A549 (cell line): ENCODE measurements around the gene FAM83G. TPM values are rescaled to one million over a fixed set of nuclear protein-coding genes. Genes with fewer than 3 reads are reported as not detected.
A peak's percentile ranks its signal among the peaks of the same experiment; 100 is the strongest.
"Not testable (repeated sequence)": the region's sequence is repeated elsewhere in the genome, so short reads cannot be mapped to it uniquely, and the experiment has no call there.

Source experiments
- ATAC-seq, 2 experiments: fragments of 200-7000 bp in 1 of 2; fragments of >200 bp in 1 of 2; cut with Nextera tagmentation in 1 of 2; cut with Tn5 transposase in 1 of 2; 3 replicates each; pipeline versions ENCODE4 v1.8.0 to v1.9.1; 2018 to 2020; ENCODE audit warnings: mild to moderate bottlenecking in 1 of 2, moderate library complexity in 1 of 2
- CTCF ChIA-PET: fragments of 300-600 bp; sonication (Branson Sonifier 250); formaldehyde crosslinking; extraction: SDS; loops from one replicate; lab custom pipeline; 2021; ENCODE audit warnings: antibody characterized with exemption, inconsistent platforms; lab: Yijun Ruan, JAX
- POLR2A ChIA-PET: fragments of 350-600 bp; formaldehyde crosslinking; extraction: SDS; loops from one replicate; lab custom pipeline; 2021; ENCODE audit warnings: antibody characterized with exemption, inconsistent platforms; lab: Yijun Ruan, JAX
- DNase-seq, 2 experiments: peaks; one replicate each; pipeline versions ENCODE4 v3.0.0 to v3.0.0-alpha.2; 2011 to 2016; ENCODE audit warnings: low read depth in 1 of 2, low spot score in 1 of 2
- FAIRE-seq: peaks from 2 replicates; lab custom pipeline; 2011; peaks lifted over from hg19 to GRCh38; lab: Jason Lieb, UNC
- H3K27ac ChIP-seq, 2 experiments: fragments of >200 bp; sonication (Bioruptor Twin); formaldehyde crosslinking; 3 replicates each; pipeline ENCODE4 v1.5.1; 2016 to 2017
- H3K4me1 ChIP-seq: fragments of >200 bp; sonication (Bioruptor Twin); formaldehyde crosslinking; 3 replicates; pipeline ENCODE4 v1.6.1; 2016
- H3K4me2 ChIP-seq: fragments of >200 bp; sonication (Bioruptor Twin); formaldehyde crosslinking; 3 replicates; pipeline ENCODE4 v1.6.1; 2016
- H3K4me3 ChIP-seq: fragments of >200 bp; sonication (Bioruptor Twin); formaldehyde crosslinking; 3 replicates; pipeline ENCODE4 v1.5.1; 2016
- H3K9me3 ChIP-seq: fragments of >200 bp; sonication (Bioruptor Twin); formaldehyde crosslinking; 3 replicates; pipeline ENCODE4 v1.6.1; 2016
- WGBS: methylation state at CpG from one replicate; pipeline ENCODE4 v1.1.6; 2017; ENCODE audit errors: missing lambda C conversion rate; 5-methylcytosine and 5-hydroxymethylcytosine counted together
- polyA plus RNA-seq, 4 experiments: library from polyadenylated mRNA; depleted of rRNA in 3 of 4; stranded (reverse); fragments of >200 nt; fragmentation: RNase III in 1 of 4; extraction: RNeasy Plus Mini Kit Qiagen cat#74134 plus additional on column Dnase treatment in 1 of 4; gene quantifications; 2 replicates in 3 of 4; 3 replicates in 1 of 4; pipeline ENCODE4 v1.2.3, GENCODE V29; 2011 to 2017

The FAM83G gene
- polyA plus RNA-seq, 2 of the 4 experiments (the other 2 are of a cell fraction), result 11.0 to 22.0 TPM

DNA sequence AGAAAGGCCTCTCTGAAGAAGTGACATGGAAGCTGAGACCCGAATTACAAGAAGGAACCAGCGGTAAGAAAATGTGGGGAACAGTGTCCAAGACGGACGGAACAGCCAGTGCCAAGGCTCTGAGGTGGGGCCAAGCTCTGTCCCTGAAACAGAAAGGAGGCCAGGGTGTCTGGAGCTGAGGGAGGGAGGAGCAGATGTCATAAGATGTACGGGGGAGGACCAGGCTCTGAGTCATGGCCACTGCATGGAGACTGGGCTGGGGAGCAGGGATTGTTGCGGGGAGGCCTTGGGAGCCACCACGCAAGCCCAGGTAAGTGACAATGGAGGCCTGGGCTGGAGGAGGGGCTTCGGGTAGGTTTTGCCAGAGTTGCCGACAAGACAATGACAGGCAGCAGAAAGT is 40.1 kb upstream of the FAM83G start:
- FAIRE-seq, H3K4me3 ChIP-seq, H3K27ac ChIP-seq, H3K4me1 ChIP-seq, CTCF ChIA-PET, DNase-seq, H3K4me2 ChIP-seq, H3K9me3 ChIP-seq, POLR2A ChIA-PET: not testable (repeated sequence)
- no CpG with 5 or more reads among the region's 9 CpGs for WGBS
- ATAC-seq, result peak; percentile 15 to 20; a peak in 2 of 6 replicates

DNA sequence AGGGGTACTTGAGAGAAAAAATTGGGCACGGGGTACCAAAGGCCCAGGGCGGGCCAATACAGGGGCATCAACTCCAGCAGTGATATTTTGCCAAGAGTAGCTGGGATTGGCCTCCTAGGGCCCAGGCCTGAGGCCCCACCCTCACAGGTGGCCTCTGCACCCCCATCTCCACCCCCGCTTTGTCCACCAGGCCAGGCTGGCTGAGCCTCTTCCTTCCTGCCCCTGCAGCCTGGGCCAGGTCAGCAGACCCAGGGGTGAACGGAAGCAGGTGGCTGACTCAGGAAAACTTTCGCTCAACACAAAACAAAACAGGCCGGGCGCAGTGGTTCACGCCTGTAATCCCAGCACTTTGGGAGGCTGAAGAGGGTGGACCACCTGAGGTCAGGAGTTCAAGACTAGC is 38.5 kb upstream of the FAM83G start:
- H3K4me2 ChIP-seq, CTCF ChIA-PET, H3K27ac ChIP-seq, H3K9me3 ChIP-seq, ATAC-seq, H3K4me3 ChIP-seq, FAIRE-seq, DNase-seq, H3K4me1 ChIP-seq, POLR2A ChIA-PET: not testable (repeated sequence)
- WGBS, result no CpG with 5 or more reads among the region's 8 CpGs

DNA sequence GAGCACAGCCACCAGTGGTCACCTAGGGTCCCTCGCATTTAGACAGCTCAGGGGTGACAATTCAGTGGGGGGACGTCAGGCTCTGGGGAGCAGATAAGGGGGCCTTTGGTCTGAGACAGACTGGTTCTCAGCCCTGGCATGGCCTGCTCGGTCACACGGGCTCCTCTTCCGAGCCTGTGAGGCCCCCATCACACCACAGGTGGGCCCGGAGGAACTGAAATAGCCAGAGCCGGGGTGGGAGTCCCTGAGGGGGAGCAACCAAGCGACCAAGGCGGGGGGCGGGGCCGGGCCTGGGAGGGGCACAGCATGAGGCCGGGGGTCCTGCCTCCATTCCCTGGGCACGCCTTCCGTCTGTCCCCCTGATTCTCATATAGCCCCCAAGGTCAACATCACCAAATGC is 37.8 kb upstream of the FAM83G start:
- WGBS, result no CpG with 5 or more reads among the region's 14 CpGs
- H3K4me3 ChIP-seq, DNase-seq, H3K9me3 ChIP-seq, H3K27ac ChIP-seq, H3K4me2 ChIP-seq, H3K4me1 ChIP-seq, ATAC-seq, FAIRE-seq, CTCF ChIA-PET, POLR2A ChIA-PET: not testable (repeated sequence)

DNA sequence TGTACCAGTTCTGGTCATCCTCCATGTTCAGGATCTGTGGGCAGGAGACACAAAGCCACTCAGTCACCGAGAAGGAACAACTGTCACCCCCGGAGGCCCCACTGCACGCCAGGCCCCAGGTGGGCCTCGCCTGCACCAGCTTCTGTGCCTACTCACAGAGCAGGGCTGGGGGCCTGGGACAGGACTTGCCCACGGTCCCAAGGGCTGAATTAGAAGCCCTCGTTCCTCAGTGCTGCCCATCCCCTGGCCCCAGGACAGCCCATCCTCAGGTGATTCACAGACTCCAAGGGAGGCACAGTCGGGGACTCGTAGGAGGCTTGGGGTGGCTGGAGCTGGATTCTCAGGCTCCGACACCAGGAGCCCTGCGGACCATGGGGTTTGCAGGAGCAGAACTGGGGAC is 37.3 kb upstream of the FAM83G start:
- FAIRE-seq, result not testable (repeated sequence)

DNA sequence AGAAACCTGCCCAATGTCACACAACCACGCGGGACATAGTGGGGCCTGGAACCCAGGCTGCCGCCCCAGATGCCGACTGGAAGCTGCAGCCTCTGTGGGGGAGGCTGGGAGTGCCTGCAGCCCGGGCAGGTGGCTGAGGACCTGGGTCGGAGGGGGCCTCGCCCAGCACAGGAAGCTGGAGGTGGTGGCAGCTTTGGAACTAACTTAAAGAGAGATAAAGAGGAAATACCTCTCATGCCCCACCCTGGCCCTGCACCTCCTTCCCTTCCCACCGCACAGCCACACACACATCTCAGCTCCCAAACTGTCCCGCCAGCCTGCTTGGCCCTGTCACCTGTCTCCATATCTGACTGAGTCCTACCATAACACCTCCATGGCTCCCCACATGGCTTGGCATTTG is 35.8 kb upstream of the FAM83G start:
- DNase-seq, H3K27ac ChIP-seq, H3K4me2 ChIP-seq, H3K4me3 ChIP-seq, ATAC-seq, H3K9me3 ChIP-seq, H3K4me1 ChIP-seq, POLR2A ChIA-PET, CTCF ChIA-PET, FAIRE-seq: not testable (repeated sequence)
- WGBS, result no CpG with 5 or more reads among the region's 9 CpGs

More for the DNA sequence above, 37.3 kb upstream of the FAM83G start:
- H3K4me3 ChIP-seq, DNase-seq, H3K4me1 ChIP-seq, H3K27ac ChIP-seq, H3K9me3 ChIP-seq, H3K4me2 ChIP-seq, CTCF ChIA-PET, POLR2A ChIA-PET, ATAC-seq: not testable (repeated sequence)
- WGBS, result no CpG with 5 or more reads among the region's 10 CpGs

DNA sequence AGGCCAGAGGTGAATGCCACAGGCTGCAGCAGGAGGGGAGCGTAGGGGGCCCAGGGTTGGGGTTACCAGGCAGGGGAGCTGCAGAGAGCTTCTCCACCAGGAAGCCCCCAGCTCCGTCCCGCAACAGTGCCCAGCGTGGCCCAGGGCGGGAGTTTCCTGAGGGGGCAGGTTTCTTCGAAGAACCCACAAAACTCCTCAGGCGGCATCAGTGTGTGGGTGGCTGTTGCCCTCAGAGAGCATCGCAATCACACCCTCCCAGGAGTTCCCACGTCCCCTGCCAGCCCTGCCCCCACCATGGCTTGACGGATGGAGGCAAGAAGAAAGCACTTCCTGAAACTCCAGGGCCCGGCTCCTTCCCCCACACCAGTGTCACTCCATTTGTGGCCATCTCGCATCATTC is 34.2 kb upstream of the FAM83G start:
- POLR2A ChIA-PET, H3K9me3 ChIP-seq, DNase-seq, CTCF ChIA-PET, H3K4me3 ChIP-seq, FAIRE-seq, H3K4me1 ChIP-seq, H3K27ac ChIP-seq, H3K4me2 ChIP-seq: not testable (repeated sequence)
- no CpG with 5 or more reads among the region's 12 CpGs for WGBS
- ATAC-seq, result peak; percentile 3 to 15; a peak in 5 of 6 replicates

DNA sequence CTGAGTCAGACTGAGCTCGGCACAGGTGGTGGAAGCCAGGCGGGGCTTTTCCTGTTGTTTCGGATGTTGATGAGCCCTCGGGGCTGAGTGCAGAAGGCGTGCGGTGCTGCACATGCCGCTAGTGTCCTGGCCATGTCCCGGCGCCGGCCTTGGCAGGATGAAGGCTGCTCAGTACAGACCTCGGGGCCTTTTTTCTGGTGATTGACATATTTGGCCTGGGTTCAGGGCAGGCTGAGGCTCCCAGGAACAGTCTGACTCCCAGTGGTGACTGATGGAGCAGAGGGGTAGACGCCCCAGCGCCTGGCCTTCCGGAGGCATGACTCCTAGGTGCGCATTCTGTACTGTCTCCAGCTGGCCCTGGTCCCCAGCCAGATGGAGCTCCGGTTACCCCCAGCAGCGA is 33.4 kb upstream of the FAM83G start:
- WGBS, result no CpG with 5 or more reads among the region's 17 CpGs
- CTCF ChIA-PET, result not testable (repeated sequence)
- peak; percentile 97 for FAIRE-seq

DNA sequence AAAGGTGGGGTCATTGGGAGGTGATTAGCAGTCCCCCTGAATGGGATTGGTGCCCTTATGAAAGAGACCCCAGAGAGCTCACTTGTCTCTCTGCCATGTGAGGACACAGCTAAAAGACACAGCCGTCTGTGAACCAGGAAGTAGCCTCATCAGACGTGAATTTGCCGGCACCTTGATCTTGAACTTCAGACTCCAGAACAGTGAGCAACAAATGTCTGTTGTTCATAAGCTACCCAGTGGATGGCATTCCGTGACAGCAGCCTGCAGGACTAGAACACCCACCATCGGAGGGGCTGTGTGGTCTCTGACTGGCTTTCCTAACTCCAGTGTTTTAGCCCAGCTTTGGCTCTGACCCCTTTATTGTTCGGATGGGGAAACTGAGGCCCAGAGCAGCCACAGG is 33.0 kb upstream of the FAM83G start:
- FAIRE-seq (peak; percentile 98), ATAC-seq (peak; percentile 30 to 55)
- H3K9me3 ChIP-seq, CTCF ChIA-PET, DNase-seq, H3K4me2 ChIP-seq, POLR2A ChIA-PET, H3K4me3 ChIP-seq, H3K4me1 ChIP-seq: not testable (repeated sequence)
- peak overlapping the region; percentile 70 to 75; a peak in 4 of 6 replicates for H3K27ac ChIP-seq
- 0% methylated on average over 1 of the region's 6 CpGs for WGBS

More for the DNA sequence above, 33.4 kb upstream of the FAM83G start:
- H3K4me3 ChIP-seq, H3K9me3 ChIP-seq, DNase-seq, H3K4me1 ChIP-seq, H3K4me2 ChIP-seq, POLR2A ChIA-PET, H3K27ac ChIP-seq: not testable (repeated sequence)
- peak; percentile 80 to 89 for ATAC-seq

DNA sequence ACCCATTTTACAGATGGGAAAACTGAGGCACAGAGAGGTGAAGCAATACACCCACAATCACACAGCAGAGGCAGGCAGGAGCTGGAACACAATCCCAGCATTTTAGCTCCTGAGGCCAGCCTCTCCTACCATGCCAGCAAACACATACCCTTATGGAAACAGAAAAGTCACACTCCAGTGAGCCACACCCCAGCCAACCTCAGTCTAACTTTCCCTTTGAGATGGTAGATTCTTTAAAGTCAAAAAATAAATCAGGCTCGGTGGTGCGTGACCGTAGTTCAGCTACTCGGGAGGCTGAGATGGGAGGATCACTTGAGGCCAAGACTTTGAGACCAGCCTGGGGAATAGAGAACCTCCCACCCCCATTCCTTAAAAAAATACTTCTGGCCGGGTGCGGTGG is 31.6 kb upstream of the FAM83G start:
- ATAC-seq, DNase-seq, H3K4me3 ChIP-seq, H3K9me3 ChIP-seq, CTCF ChIA-PET, H3K27ac ChIP-seq, FAIRE-seq, H3K4me2 ChIP-seq, H3K4me1 ChIP-seq, POLR2A ChIA-PET: not testable (repeated sequence)
- WGBS, result no CpG with 5 or more reads among the region's 6 CpGs

DNA sequence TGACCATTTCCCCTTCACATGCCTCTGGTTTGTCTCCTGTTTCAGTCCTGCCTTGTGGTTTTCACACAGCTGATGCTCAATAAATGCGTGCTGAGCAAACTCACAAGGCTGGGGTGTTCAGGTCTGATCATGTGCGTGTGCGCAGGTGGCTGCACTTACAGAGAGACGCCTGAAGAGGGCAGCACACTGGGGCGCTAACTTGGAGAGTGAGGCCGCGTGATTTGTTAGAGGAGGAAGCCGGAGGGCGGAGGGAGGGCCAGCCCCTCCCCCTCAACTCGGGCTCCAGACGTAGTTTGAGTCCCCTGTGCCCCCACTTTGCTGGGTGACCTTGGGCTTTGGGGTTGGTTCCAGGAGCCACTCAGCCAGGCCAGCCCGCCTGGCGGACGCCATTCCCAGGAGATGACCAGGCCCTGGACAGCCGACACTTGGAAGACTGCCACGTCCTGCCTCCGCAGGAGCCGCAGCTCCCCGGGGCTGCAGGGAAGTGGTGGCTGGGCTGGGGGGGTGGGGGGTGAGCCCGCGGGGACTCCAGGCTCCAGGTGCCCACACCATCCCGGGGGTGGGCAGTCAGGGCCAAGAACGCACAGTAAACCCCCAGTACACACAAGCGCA is 27.9 kb upstream of the FAM83G start:
- DNase-seq, CTCF ChIA-PET, H3K9me3 ChIP-seq, H3K4me1 ChIP-seq, H3K4me3 ChIP-seq, POLR2A ChIA-PET: not testable (repeated sequence)
- FAIRE-seq (peak; percentile 85), ATAC-seq (peak; percentile 62 to 86)
- peak overlapping the region; percentile 68 to 77; a peak in 4 of 6 replicates for H3K27ac ChIP-seq
- no CpG with 5 or more reads among the region's 24 CpGs for WGBS
- peak overlapping the region; percentile 49; the same call in 2 of the 3 replicates for H3K4me2 ChIP-seq
